Measurements from ENCODE around the gene NLGN1. TPM values are rescaled to one million over a fixed set of nuclear protein-coding genes. Genes with fewer than 3 reads are reported as not detected.

Gene NLGN1
- total RNA-seq, 2 donors from 2014 or later: 0.67 to 1.3 TPM

DNA sequence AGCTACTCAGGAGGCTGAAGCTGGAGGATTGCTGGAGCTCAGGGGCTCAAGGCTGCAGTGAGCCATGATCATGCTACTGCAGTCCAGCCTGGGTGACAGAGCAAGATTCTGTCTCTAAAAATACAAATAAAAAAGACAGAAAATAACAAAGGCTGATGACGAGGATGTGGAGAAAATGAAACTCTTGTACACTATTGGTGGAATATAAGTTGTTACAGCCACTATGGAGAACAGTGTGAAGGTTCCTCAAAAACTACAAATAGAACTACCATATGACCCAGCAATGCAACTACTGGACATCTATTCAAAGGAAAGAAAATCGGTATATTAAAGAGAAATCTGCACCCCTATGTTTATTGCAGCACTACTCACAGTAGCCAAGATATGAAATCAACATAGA, 934.8 kb downstream of the NLGN1 start:
- Histone ChIP-seq H3K4me3 (no peak overlapping the region), H3K4me1 (no peaks in the 10 kb centered on the region), H3K27me3 (no peaks in the 10 kb centered on the region), H3K9ac (ENCODE audit: low read depth in 2 of 2, low read length in 2 of 2) (no peak overlapping the region), H3K9me3 (no peaks in the 10 kb centered on the region), H3K36me3 (no peaks in the 10 kb centered on the region), H3K27ac (no peak overlapping the region)
- TF ChIP-seq, protein P1, sequence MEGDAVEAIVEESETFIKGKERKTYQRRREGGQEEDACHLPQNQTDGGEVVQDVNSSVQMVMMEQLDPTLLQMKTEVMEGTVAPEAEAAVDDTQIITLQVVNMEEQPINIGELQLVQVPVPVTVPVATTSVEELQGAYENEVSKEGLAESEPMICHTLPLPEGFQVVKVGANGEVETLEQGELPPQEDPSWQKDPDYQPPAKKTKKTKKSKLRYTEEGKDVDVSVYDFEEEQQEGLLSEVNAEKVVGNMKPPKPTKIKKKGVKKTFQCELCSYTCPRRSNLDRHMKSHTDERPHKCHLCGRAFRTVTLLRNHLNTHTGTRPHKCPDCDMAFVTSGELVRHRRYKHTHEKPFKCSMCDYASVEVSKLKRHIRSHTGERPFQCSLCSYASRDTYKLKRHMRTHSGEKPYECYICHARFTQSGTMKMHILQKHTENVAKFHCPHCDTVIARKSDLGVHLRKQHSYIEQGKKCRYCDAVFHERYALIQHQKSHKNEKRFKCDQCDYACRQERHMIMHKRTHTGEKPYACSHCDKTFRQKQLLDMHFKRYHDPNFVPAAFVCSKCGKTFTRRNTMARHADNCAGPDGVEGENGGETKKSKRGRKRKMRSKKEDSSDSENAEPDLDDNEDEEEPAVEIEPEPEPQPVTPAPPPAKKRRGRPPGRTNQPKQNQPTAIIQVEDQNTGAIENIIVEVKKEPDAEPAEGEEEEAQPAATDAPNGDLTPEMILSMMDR (IDR thresholded peaks at IDR 0.05): no peak
- intact Hi-C loops (cut with DNase I): no loop called here
- no peak for DNase-seq

- Histone ChIP-seq H3K9me3 (no peaks in the 10 kb centered on the region), H3K4me3 (no peak overlapping the region), H3K27me3 (no peaks in the 10 kb centered on the region), H3K9ac (ENCODE audit: low read depth in 2 of 2, low read length in 2 of 2) (no peak overlapping the region), H3K27ac (no peak overlapping the region), H3K36me3 (no peaks in the 10 kb centered on the region), H3K4me1 (no peaks in the 10 kb centered on the region)
- intact Hi-C loops (cut with DNase I): no loop called here
- DNase-seq: no peak
- TF ChIP-seq, protein P1 (IDR thresholded peaks at IDR 0.05): no peak
These were observed 936.1 kb downstream of the NLGN1 start for GRCh38 chr3:174333640-174334039.

DNA sequence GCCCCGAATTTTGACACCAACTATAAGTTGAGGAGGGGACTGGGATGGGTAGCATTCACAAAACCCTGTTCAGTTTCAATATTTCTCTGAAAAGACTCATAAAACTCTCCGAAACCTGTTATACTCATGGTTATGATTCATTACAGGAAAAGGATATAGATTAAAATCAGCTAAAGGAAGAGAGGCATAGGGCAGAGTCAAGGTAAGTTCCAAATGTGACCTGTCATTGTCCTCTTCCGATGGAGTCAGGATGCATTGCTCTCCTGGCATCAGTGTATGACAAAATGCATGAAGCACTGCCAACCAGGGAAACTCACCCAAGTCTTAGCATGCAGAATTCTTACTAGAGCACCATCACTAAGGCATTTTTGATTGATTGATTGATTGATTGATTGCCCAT, 936.6 kb downstream of the NLGN1 start:
- Histone ChIP-seq H3K9ac (ENCODE audit: low read depth in 2 of 2, low read length in 2 of 2) (no peak overlapping the region), H3K36me3 (no peaks in the 10 kb centered on the region), H3K27ac (no peak overlapping the region), H3K27me3 (no peaks in the 10 kb centered on the region), H3K4me1 (no peaks in the 10 kb centered on the region), H3K9me3 (no peaks in the 10 kb centered on the region), H3K4me3 (no peak overlapping the region)
- TF ChIP-seq, protein P1 (IDR thresholded peaks at IDR 0.05): no peak
- intact Hi-C loops (cut with DNase I): no loop called here
- no peak for DNase-seq

DNA sequence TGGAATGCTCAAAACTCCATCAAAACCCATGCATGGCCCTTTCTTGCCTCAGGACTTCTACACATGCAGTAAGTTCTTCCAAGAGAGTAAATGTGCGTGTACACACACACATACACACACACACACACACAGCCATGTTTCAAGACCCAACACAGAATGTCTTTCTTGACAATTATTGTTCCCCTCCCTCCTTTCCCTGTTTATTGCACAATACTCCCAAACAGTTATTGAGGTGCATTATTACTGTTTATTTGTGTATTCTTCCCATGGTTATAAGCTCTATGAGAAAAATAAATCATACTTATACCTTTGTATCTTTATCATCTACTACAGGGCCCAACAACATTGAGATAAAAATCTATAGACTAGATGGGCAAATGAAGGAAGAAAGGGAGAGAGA, 937.8 kb downstream of the NLGN1 start:
- intact Hi-C loops (cut with DNase I): no loop called here
- no peaks in the 10 kb centered on the region for H3K4me1 ChIP-seq
- H3K9ac ChIP-seq (ENCODE audit: low read depth in 2 of 2, low read length in 2 of 2): no peak overlapping the region
- DNase-seq: no peak
- H3K4me3 ChIP-seq: no peak overlapping the region
- no peak overlapping the region for H3K27ac ChIP-seq
- H3K27me3 ChIP-seq: no peaks in the 10 kb centered on the region
- H3K9me3 ChIP-seq: no peaks in the 10 kb centered on the region
- H3K36me3 ChIP-seq: no peaks in the 10 kb centered on the region
- TF ChIP-seq, protein P1 (IDR thresholded peaks at IDR 0.05): no peak

GRCh38 chr3:174335910-174336309, 938.4 kb downstream of the NLGN1 start:
- Histone ChIP-seq H3K27ac (no peak overlapping the region), H3K27me3 (no peaks in the 10 kb centered on the region), H3K4me3 (no peak overlapping the region), H3K9me3 (no peaks in the 10 kb centered on the region), H3K36me3 (no peaks in the 10 kb centered on the region), H3K9ac (ENCODE audit: low read depth in 2 of 2, low read length in 2 of 2) (no peak overlapping the region), H3K4me1 (no peaks in the 10 kb centered on the region)
- intact Hi-C loops (cut with DNase I): no loop called here
- TF ChIP-seq, protein P1 (IDR thresholded peaks at IDR 0.05): no peak
- no peak for DNase-seq
